ENCODE results near the gene TOMM7. TPM values are rescaled to one million over a fixed set of nuclear protein-coding genes. Genes with fewer than 3 reads are reported as not detected.

The TOMM7 gene
- total RNA-seq, 1 experiment from 2014 or later = 272 TPM

GRCh38 chr7:22864301-22864700 is 41.7 kb upstream of the TOMM7 start:
- intact Hi-C loops (cut with micrococcal nuclease; ENCODE audit: unreplicated experiment) = no loop called here
- no peaks in the 10 kb centered on the region for H3K9me3 Mint-ChIP-seq (ENCODE audit: low read depth, unreplicated experiment)
- CTCF ChIA-PET = no interaction called here
- H3K4me3 Mint-ChIP-seq (ENCODE audit: low read depth, unreplicated experiment) = no peak overlapping the region
- DNase-seq = no peak
- peaks cover 13% of the 10 kb centered on the region for H3K36me3 Mint-ChIP-seq (ENCODE audit: insufficient read depth, unreplicated experiment)
- no peaks in the 10 kb centered on the region for H3K27me3 Mint-ChIP-seq (ENCODE audit: unreplicated experiment)
- no peaks in the 10 kb centered on the region for H3K4me1 Mint-ChIP-seq (ENCODE audit: low read depth, unreplicated experiment)
- BruUV-seq (replicated peaks) = no TSS peak
- no peak for TF ChIP-seq CTCF (IDR thresholded peaks at IDR 0.05; ENCODE audit: unreplicated experiment)
- no peak overlapping the region for H3K27ac Mint-ChIP-seq (ENCODE audit: unreplicated experiment)

GRCh38 chr7:22863156-22863899 is 40.7 kb upstream of the TOMM7 start:
- no peak for TF ChIP-seq CTCF (IDR thresholded peaks at IDR 0.05; ENCODE audit: unreplicated experiment)
- Mint-ChIP-seq H3K9me3 (ENCODE audit: low read depth, unreplicated experiment) (no peaks in the 10 kb centered on the region), H3K27me3 (ENCODE audit: unreplicated experiment) (no peaks in the 10 kb centered on the region), H3K27ac (ENCODE audit: unreplicated experiment) (no peak overlapping the region), H3K4me1 (ENCODE audit: low read depth, unreplicated experiment) (peaks cover 6% of the 10 kb centered on the region), H3K4me3 (ENCODE audit: low read depth, unreplicated experiment) (no peak overlapping the region), H3K36me3 (ENCODE audit: insufficient read depth, unreplicated experiment) (peaks cover 21% of the 10 kb centered on the region)
- CTCF ChIA-PET = no interaction called here
- intact Hi-C loops (cut with micrococcal nuclease; ENCODE audit: unreplicated experiment) = no loop called here
- no peak for DNase-seq
- no TSS peak for BruUV-seq (replicated peaks)

GRCh38 chr7:22861576-22861975 is 38.9 kb upstream of the TOMM7 start:
- Mint-ChIP-seq H3K4me3 (ENCODE audit: low read depth, unreplicated experiment) (no peak overlapping the region), H3K27me3 (ENCODE audit: unreplicated experiment) (no peaks in the 10 kb centered on the region), H3K4me1 (ENCODE audit: low read depth, unreplicated experiment) (peaks cover 6% of the 10 kb centered on the region), H3K36me3 (ENCODE audit: insufficient read depth, unreplicated experiment) (peaks cover 29% of the 10 kb centered on the region), H3K27ac (ENCODE audit: unreplicated experiment) (no peak overlapping the region), H3K9me3 (ENCODE audit: low read depth, unreplicated experiment) (no peaks in the 10 kb centered on the region)
- intact Hi-C loops (cut with micrococcal nuclease; ENCODE audit: unreplicated experiment) = no loop called here
- no TSS peak for BruUV-seq (replicated peaks)
- no peak for TF ChIP-seq CTCF (IDR thresholded peaks at IDR 0.05; ENCODE audit: unreplicated experiment)
- DNase-seq = no peak
- CTCF ChIA-PET = no interaction called here

GRCh38 chr7:22860784-22861482 is 38.3 kb upstream of the TOMM7 start:
- Mint-ChIP-seq H3K4me3 (ENCODE audit: low read depth, unreplicated experiment) (no peak overlapping the region), H3K4me1 (ENCODE audit: low read depth, unreplicated experiment) (peaks cover 11% of the 10 kb centered on the region), H3K27me3 (ENCODE audit: unreplicated experiment) (no peaks in the 10 kb centered on the region), H3K27ac (ENCODE audit: unreplicated experiment) (no peak overlapping the region), H3K36me3 (ENCODE audit: insufficient read depth, unreplicated experiment) (peaks cover 33% of the 10 kb centered on the region), H3K9me3 (ENCODE audit: low read depth, unreplicated experiment) (no peaks in the 10 kb centered on the region)
- no TSS peak for BruUV-seq (replicated peaks)
- CTCF ChIA-PET = interaction anchor here (0.8 to 1.2 kb wide), 2 partner anchors 38 to 128 kb away, joined by 3 read pairs; partner anchors contain the start of gene TOMM7
- TF ChIP-seq CTCF (IDR thresholded peaks at IDR 0.05; ENCODE audit: unreplicated experiment) = peak; percentile 74
- DNase-seq = peak; percentile 52
- intact Hi-C loops (cut with micrococcal nuclease; ENCODE audit: unreplicated experiment) = no loop called here
